ENCODE data around the gene LTBP2.

DNA sequence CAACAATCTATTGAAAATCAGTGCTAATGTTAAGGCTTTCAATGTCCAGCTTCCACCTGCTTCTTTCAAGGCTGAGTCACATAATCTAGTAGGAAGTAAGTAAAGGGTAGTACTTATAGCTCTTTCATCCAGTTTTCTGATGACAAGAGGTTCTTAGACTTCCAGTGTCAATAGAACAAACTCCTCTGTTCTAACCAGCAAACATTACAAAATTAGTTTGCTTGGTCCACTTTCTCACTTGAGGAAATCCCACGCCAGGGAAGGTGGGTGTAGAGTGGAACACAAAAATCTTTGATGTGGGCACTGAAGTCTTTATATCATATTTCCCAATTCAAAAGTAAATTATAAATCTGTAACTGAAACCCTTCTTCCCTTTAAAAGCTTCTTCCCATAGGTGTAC lies 121.6 kb downstream of the LTBP2 start:
- no peak for TF ChIP-seq POLR2A (IDR thresholded peaks at IDR 0.05; ENCODE audit: low read length)
- no peak for TF ChIP-seq GATA1 (IDR thresholded peaks at IDR 0.05; ENCODE audit: low read depth, low read length)
